GM12873 (cell line): Measurements from ENCODE around the gene SHFL.
A peak's percentile ranks its signal among the peaks of the same experiment; 100 is the strongest.

Experiments used
- TF ChIP-seq, protein P1 (sequence below): IDR thresholded peaks from 2 replicates; pipeline ENCODE4 v1.5.1; 2012; ENCODE audit warnings: low read depth, mild to moderate bottlenecking, moderate library complexity, low read length, control low read depth; ENCODE audit not compliant: insufficient read depth; ENCODE audit errors: missing control alignments

SHFL gene

DNA sequence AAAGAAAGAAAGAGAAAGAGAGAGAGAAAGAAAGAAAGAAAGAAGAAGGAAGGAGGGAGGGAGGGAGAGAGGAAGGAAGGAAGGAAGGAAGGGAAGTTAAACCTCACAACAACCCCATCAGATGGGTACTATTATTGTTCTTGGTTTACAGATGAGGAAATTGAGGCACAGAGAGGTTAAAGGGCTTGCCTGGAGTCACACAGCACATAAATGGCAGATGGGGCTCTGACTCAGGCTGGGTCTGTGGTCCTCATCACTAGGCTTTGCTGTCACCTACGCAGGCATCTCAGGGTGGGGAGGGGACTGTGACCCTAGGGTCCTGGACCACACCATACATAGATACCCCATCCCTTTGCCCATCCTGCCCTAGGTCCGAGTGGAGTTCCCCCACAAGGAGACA lies 36.5 kb upstream of the SHFL start:
- TF ChIP-seq, protein P1, sequence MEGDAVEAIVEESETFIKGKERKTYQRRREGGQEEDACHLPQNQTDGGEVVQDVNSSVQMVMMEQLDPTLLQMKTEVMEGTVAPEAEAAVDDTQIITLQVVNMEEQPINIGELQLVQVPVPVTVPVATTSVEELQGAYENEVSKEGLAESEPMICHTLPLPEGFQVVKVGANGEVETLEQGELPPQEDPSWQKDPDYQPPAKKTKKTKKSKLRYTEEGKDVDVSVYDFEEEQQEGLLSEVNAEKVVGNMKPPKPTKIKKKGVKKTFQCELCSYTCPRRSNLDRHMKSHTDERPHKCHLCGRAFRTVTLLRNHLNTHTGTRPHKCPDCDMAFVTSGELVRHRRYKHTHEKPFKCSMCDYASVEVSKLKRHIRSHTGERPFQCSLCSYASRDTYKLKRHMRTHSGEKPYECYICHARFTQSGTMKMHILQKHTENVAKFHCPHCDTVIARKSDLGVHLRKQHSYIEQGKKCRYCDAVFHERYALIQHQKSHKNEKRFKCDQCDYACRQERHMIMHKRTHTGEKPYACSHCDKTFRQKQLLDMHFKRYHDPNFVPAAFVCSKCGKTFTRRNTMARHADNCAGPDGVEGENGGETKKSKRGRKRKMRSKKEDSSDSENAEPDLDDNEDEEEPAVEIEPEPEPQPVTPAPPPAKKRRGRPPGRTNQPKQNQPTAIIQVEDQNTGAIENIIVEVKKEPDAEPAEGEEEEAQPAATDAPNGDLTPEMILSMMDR: no peak

DNA sequence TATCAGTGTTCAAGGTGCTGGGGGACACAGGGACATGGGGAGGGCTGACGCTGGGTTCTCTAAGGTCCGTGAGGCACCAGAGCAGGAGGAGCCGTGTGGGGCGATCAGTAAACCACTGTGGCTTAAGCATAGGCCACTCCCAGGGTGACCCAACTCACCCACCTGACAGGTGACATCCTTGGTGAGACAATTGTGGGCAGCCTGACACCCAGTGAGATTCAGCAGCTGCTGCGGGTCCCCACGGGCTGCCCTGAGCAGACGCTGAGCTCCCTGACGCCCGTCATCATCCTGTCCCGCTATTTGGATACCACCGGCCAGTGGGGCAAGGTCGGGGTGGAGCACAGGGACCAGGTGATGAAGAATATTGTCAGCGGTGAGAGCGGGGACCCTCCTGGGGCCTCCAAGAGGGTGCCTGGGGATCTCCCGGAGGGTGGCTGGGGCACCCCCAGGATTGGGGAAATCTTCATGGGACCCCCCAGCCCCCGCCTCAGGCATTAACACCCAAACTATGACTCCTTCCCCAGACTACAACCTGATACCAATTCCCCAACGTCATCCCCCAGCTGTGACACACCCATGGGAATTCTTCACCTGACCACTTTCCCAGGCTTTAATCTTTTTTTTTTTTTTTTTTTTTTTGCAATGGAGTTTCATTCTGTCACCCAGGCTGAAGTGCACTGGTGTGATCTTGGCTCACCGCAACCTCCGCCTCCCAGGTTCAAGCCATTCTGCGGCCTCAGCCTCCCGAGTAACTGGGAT lies 33.3 kb upstream of the SHFL start:
- TF ChIP-seq, protein P1: no peak

DNA sequence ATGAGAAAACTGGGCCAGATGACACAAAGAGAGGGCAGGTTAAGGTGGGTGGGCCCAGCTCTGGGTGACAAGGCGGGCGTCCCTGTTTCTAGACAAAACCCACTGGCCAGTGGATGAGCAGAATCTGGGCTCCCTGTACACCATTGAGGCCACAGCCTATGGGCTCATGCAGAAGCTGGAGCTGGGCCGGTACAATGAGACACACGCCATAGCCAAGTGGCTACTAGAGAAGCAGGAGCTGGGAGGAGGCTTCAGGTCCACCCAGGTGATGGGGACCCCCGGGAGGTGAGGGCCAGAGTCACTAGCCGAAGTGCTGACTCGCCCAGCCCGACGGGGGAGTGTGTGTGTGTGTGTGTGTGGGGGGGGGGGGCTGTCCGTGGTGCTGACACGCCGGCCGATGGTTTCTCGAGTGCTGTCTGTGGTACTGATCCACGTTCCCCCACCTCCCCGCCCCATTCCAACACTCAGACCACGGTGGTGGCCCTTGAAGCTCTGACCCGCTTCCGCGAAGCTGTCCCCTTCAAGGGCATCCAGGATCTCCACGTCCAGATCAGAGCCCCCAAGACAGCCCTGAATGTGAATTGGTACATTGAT lies 24.3 kb upstream of the SHFL start:
- TF ChIP-seq, protein P1: no peak

DNA sequence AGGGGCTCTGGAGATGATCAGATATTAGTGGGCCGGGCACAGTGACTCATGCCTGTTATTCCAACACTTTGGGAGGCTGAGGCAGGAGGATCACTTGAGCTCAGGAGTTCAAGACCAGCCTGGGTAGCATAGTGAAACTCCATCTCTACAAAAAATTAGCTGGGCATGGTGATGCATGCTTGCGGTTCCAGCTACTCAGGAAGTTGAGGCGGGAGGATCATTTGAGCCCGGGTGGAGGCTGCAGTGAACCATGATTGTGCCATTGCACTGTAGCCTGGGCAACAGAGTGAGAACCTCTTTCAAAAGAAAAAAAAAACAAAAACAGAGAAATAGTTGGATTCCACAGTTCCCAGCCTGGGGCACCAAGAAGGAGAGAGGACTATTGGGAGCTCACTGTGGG lies 17.9 kb upstream of the SHFL start:
- TF ChIP-seq, protein P1: no peak

DNA sequence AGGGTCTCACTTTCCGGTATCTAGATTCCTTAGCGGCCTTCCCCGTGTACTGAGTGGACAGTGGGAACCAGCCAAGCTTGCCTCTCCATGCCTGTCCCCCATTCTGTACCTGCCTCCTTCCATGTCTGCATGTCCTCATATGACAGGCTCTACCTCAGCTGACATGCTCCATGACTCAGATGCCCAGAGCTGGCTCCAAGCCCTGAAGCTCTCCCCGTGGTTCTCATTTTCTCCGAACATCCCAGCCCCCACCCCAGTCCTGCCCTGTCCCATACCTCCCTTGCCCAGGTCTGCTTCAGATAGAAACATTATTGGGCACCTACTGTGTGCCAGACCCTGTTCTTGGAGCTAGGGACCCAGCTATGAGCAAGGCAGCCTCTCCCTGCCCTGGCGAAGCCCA lies 17.1 kb upstream of the SHFL start:
- TF ChIP-seq, protein P1: no peak

DNA sequence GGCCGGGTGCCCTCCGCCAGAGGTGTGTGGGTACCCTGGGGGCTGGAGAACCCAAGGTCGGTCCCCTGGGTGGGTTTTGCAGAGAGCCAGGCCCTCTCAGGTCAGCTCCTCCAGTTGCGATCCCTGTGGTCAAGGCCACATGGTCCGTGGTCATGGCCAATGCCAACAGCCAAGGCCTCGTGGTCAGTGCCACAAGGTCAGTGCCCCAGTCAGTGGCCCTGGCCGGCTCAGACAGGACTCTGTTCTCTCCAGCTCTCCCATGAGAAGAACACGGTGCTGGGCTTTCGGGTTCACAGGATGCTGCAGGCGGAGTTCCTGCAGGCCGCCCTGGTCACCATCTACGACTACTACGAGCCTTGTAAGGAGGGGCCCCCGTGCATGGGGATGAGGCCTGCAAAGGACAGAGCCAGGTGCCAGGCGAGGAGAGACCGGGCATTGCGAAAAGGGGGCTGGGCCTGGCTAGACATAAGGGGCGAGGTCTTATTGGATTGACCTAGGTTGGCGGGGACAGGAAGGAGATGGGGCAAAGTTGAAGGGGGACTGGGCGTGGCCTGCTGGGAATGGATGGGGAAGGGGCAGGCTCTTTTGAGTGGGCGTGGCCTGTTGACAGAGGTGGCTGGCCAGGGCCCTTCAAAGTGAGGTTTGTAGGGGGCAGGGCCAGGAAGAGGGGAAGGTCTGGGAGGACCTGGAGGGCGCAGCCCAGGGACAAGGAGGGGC lies 15.2 kb upstream of the SHFL start:
- TF ChIP-seq, protein P1: no peak

DNA sequence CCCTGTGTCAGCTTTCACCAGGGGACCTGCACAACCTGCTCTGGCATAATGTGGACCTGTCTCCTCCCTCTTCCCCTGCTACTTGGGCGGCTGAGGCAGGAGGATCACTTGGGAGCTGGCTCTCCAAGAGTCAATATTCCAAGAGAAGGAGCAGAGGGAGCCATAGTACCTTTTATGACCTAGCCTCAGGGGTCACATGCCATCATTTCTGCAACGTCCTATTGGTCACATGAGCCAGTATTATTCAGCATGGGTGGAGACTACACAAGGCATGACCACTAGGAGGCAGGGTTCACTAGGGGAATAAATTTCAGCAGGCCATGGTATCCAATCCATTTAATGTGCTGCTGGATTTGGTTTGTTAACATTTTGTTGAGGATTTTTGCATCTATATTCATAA lies 12.0 kb upstream of the SHFL start:
- TF ChIP-seq, protein P1: peak; percentile 59
